OCI-LY1 (cell line): Measurements from ENCODE around the gene KIAA1191.

ENCODE experiments used
- CTCF ChIP-seq: fragments of 200-600 bp; sonication (generic), shearing (Covaris generic); IDR thresholded peaks from 2 replicates; pipeline ENCODE4 v1.5.1; 2017; ENCODE audit warnings: mild to moderate bottlenecking, antibody characterized with exemption, low read length, moderate library complexity, mixed read lengths
- EZH2 ChIP-seq: fragments of 200-600 bp; sonication (generic), shearing (Covaris generic); IDR thresholded peaks from 2 replicates; pipeline ENCODE4 v1.8.0; 2017; ENCODE audit warnings: borderline replicate concordance, mixed run types, mild to moderate bottlenecking, antibody characterized with exemption, low read length, moderate library complexity, mixed read lengths

DNA sequence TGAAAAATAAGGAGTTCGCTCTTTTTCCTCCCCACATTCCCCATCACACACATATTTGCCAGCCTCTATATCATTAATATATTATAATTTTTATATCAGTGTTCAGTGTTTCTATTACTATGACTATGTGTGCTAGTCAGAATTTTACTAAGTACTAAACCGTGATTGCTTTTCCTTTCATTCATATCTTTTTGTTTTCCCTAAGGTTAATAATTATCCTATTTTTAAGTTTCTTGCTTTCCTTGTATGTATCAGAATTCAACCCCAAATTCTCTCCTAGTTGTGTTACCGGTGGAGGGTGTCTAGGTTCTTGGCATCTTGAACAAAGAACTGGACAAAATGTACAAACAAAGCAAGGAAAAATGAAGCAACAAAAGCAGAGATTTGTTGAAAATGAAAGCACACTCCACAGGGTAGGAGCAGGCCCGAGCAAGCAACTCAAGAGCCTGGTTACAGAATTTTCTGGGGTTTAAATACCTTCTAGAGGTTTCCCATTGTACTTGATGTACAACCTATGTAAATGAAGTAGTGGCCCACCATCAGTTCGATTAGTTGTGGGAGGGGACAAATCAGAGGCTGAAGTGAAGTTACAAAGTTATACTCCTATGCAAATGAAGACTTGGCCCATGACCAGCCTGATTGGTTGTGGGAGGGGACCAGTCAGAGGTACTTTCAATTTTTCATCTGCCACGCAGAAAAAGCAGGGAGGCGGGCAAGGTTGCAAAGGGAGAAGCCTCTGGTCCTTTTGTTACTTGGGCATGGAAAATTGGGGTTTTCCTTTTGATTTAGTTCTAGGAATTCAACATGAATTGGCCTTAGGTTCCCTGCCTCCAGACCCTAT is 43.8 kb downstream of the KIAA1191 start:
- TF ChIP-seq CTCF = no peak
- no peak for TF ChIP-seq EZH2
